ENCODE measurements around the gene SLITRK1. TPM values are rescaled to one million over a fixed set of nuclear protein-coding genes. Genes with fewer than 3 reads are reported as not detected.
A peak's percentile ranks its signal among the peaks of the same experiment; 100 is the strongest.

The SLITRK1 gene
- total RNA-seq, 4 donors from 2014 or later = not detected

DNA sequence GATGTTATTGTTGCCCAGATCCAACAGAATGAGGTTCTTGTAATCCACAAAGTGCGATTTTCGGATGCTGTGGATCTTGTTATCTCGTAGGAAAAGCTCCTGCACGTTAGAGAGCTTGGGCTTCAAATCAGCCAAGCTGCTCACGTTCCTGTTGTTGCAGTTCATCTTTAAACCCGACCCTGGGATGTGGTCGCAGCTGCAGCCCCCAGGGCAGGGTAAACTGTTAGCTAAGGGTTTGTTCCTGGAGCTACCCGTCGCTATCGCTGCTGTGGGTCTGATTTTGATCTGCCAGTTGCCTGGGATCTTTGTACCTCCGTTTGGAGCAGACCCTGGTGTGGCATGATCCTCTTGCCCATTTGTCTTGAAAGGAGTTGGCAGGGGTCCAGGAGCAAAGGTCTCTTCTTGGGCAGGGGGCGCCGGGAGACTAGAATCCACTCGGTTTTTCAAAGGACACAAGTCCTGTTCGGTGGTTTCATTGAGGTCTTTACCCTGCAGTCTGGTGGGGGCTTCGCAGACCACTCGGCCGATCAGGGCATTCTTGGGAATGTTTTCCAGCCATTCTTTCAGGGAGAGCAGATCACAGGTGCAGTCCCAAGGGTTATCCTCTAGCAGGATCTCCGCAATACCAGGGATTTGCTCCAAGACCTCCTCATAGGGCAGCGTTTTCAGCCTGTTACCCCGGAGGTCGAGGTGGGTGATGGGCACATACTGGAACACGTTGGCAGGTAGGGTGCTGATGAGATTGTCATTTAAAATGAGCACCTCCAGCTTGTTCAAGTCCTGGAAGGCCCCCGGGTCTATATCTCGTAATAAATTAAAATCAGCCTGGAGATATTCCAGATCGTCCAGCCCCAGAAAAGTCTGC is 1.8 kb downstream of the SLITRK1 start:
- TF ChIP-seq, protein P1, sequence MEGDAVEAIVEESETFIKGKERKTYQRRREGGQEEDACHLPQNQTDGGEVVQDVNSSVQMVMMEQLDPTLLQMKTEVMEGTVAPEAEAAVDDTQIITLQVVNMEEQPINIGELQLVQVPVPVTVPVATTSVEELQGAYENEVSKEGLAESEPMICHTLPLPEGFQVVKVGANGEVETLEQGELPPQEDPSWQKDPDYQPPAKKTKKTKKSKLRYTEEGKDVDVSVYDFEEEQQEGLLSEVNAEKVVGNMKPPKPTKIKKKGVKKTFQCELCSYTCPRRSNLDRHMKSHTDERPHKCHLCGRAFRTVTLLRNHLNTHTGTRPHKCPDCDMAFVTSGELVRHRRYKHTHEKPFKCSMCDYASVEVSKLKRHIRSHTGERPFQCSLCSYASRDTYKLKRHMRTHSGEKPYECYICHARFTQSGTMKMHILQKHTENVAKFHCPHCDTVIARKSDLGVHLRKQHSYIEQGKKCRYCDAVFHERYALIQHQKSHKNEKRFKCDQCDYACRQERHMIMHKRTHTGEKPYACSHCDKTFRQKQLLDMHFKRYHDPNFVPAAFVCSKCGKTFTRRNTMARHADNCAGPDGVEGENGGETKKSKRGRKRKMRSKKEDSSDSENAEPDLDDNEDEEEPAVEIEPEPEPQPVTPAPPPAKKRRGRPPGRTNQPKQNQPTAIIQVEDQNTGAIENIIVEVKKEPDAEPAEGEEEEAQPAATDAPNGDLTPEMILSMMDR (IDR thresholded peaks at IDR 0.05) = no peak
- TF ChIP-seq POLR2AphosphoS5 (IDR thresholded peaks at IDR 0.05) (no peak), EP300 (IDR thresholded peaks at IDR 0.05) (no peak), POLR2A (IDR thresholded peaks at IDR 0.05) (no peak)
- Histone ChIP-seq H3K27ac (no peak overlapping the region), H3K4me1 (peaks cover 0 to 39% (median 0%) of the 10 kb centered on the region in 3 donors), H3K9me3 (no peaks in the 10 kb centered on the region), H3K36me3 (no peaks in the 10 kb centered on the region), H3K27me3 (peaks cover 76% of the 10 kb centered on the region), H3K4me3 (no peak overlapping the region)
- ATAC-seq = no peak
- WGBS, 2 donors (ENCODE audit: low coverage in 1 of 2) = 2 to 12% methylated on average over 8 to 12 of the region's 26 CpGs

DNA sequence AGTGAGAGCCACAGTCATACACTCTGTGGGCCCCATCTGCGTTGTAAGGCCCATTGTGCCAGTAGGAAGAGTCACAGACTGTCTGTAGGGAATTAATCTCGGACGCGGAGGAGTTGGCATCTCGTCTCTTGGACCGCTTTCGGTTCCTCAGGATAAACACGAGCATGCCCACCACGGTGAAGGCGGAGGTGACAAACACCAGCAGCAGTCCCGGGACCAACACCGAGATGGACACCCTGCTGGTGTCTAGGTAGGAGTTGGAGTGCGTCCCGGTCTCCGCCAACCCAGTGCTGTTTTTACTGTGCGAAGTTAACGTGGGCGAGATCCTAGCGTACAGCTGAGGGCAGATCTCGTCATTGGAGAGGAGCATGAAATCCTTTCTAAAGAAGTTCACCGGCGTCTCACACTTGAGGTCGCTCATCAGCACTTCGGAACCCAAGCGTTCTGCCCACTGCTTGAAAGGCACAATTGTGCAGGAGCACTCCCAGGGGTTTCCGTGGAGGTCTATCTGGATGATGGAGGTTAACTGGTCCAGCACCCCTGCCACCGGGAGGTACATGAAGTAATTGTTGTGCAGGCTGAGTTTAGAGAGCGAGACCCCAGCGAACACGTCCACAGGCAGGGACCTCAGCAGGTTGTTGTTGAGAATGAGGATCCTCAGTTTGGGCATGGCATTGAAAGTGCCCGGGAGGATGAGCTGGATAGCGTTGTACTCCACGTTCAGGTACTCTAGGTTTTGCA is 2.7 kb downstream of the SLITRK1 start:
- H3K27ac ChIP-seq = no peak overlapping the region
- H3K9me3 ChIP-seq = no peaks in the 10 kb centered on the region
- peaks cover 73% of the 10 kb centered on the region for H3K27me3 ChIP-seq
- WGBS, 2 donors (ENCODE audit: low coverage in 1 of 2) = 5 to 7% methylated on average over 3 to 16 of the region's 33 CpGs
- H3K36me3 ChIP-seq = no peaks in the 10 kb centered on the region
- no peak for ATAC-seq
- H3K4me1 ChIP-seq = peaks cover 0 to 39% (median 0%) of the 10 kb centered on the region in 3 donors
- H3K4me3 ChIP-seq = peak overlapping the region in 1 of 2 donors; percentile 31
- TF ChIP-seq, protein P1 (IDR thresholded peaks at IDR 0.05) = no peak
- TF ChIP-seq POLR2AphosphoS5 (IDR thresholded peaks at IDR 0.05) (no peak), POLR2A (IDR thresholded peaks at IDR 0.05) (no peak)

DNA sequence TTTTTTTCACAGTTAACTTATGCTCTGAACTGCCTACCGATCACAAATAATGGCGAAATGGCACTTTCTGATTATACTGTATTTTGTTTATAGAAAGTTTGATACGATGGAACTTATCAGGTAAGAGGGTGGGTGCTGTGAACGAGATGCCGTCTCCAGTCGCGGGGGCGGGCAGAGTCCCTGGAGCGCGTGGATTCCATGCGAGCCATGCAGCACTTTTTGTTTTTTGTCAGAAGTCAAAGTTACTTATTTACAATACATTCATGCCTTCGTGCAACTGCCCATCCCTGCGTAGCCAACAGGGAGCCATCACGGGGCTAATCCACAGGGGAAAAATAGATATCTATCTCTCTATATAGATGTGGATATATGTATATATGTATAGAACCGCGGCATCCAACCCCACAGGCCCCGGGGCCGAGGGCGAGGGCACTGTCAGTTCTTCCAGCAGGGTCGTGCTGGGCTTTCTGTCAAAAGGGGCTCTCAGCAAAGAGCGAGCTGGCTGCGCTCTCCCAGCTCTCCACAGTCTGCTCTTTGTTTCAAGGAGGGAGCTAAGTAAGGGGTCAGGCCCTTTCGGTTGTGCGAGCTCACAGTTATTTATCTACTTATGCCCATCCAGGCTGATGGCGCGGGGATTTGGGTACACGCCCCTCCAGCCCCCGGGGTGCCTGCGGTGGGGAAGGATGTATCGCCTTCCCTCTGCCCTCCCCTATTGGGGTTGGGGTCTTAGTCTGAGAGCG is 3.4 kb downstream of the SLITRK1 start:
- no peak for ATAC-seq

DNA sequence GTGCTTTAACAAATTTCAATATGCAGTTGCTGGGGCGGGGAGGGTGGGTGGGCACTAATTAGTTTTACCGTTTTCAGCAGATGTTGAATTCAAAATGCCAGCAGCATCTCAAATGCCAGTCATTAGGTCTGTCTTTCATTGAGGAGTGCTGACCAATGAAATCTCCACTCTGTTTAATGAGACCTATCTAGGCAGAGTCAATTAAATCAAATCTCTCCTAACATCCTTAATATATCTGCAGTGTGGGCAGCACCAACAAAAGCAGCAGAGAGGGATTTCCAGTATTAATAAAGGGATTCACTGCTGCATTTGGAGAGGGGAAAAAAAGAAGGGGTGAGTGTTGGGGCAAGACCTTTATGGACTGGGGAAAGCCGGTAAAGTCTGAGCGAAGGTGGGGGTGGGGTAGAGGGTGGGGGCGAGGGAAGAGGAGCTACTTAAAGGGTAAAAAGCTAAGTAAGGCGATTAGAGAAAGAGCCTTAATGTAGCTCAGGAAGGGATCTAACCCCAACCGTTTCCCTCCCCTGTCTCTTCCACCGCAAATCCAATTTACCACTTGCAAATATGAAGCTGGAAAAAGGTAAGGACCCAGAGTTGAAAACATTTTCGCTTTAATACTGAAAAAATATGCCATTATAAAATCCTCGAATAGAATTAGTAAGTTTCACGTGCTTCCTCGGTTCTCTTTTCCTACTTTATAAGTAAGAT is 4.5 kb downstream of the SLITRK1 start:
- no peak for ATAC-seq
- H3K4me1 ChIP-seq = peaks cover 0 to 39% (median 0%) of the 10 kb centered on the region in 3 donors
- TF ChIP-seq EP300 (IDR thresholded peaks at IDR 0.05) = no peak
- TF ChIP-seq POLR2AphosphoS5 (IDR thresholded peaks at IDR 0.05) = no peak
- TF ChIP-seq, protein P1 (IDR thresholded peaks at IDR 0.05) = no peak
- no peak for TF ChIP-seq POLR2A (IDR thresholded peaks at IDR 0.05)
- peaks cover 55% of the 10 kb centered on the region for H3K27me3 ChIP-seq
- H3K4me3 ChIP-seq = no peak overlapping the region
- 44 to 59% methylated on average over 12 of the region's 12 CpGs for WGBS, 2 donors (ENCODE audit: low coverage in 1 of 2)
- no peak overlapping the region for H3K27ac ChIP-seq
- H3K9me3 ChIP-seq = no peaks in the 10 kb centered on the region
- H3K36me3 ChIP-seq = no peaks in the 10 kb centered on the region

More for the DNA sequence above, 3.4 kb downstream of the SLITRK1 start:
- no peaks in the 10 kb centered on the region for H3K36me3 ChIP-seq
- TF ChIP-seq, protein P1 (IDR thresholded peaks at IDR 0.05) = no peak
- TF ChIP-seq EP300 (IDR thresholded peaks at IDR 0.05) (no peak), POLR2AphosphoS5 (IDR thresholded peaks at IDR 0.05) (no peak), POLR2A (IDR thresholded peaks at IDR 0.05) (no peak)
- H3K27me3 ChIP-seq = peaks cover 65% of the 10 kb centered on the region
- no peaks in the 10 kb centered on the region for H3K9me3 ChIP-seq
- no peak overlapping the region for H3K27ac ChIP-seq
- 16 to 24% methylated on average over 14 to 20 of the region's 31 CpGs for WGBS, 2 donors (ENCODE audit: low coverage in 1 of 2)
- H3K4me1 ChIP-seq = peaks cover 0 to 39% (median 0%) of the 10 kb centered on the region in 3 donors
- H3K4me3 ChIP-seq = peak overlapping the region in 1 of 2 donors; percentile 31
